ENCODE data around the gene CSNK1G3.
"Not testable (repeated sequence)": the region's sequence is repeated elsewhere in the genome, so short reads cannot be mapped to it uniquely, and the experiment has no call there.

Gene CSNK1G3

GRCh38 chr5:123511648-123512605 lies at the start of gene CSNK1G3:
TSS of gene CSNK1G3 (plus strand) at chr5:123512177. CDS start at chr5:123545664, 33,487 bp downstream.
- DNase-seq: peak; percentile 99

- not testable (repeated sequence) for DNase-seq
Observed at GRCh38 chr5:123466839-123467238, 45.1 kb upstream of the CSNK1G3 start.

GRCh38 chr5:123471385-123471784 lies 40.6 kb upstream of the CSNK1G3 start:
- DNase-seq: no peak

GRCh38 chr5:123472150-123472924 lies 39.6 kb upstream of the CSNK1G3 start:
- no peak for DNase-seq

GRCh38 chr5:123474228-123474627 lies 37.7 kb upstream of the CSNK1G3 start:
- DNase-seq: no peak

GRCh38 chr5:123476731-123477130 lies 35.2 kb upstream of the CSNK1G3 start:
- no peak for DNase-seq

DNA sequence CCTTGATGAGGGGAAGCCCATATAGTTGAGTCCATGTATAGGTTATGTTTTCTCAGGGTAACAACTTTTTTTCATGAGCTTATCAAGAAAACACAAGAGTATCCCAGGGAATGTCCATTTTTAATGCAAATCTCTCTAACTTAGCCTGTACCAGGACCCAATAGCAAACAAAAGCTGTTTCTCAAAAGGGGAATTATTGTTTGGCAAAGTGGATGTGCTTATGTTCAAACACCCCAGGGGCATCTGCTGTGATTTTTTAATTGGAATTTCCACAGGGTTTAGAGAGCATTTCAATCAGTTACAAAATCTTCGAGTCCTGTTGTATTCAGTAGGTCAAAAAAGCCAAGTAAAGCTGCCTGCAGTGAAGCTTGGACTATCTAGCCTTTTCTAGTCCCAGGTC lies 33.4 kb upstream of the CSNK1G3 start:
- DNase-seq: no peak

GRCh38 chr5:123482258-123482657 lies 29.7 kb upstream of the CSNK1G3 start:
- no peak for DNase-seq

DNA sequence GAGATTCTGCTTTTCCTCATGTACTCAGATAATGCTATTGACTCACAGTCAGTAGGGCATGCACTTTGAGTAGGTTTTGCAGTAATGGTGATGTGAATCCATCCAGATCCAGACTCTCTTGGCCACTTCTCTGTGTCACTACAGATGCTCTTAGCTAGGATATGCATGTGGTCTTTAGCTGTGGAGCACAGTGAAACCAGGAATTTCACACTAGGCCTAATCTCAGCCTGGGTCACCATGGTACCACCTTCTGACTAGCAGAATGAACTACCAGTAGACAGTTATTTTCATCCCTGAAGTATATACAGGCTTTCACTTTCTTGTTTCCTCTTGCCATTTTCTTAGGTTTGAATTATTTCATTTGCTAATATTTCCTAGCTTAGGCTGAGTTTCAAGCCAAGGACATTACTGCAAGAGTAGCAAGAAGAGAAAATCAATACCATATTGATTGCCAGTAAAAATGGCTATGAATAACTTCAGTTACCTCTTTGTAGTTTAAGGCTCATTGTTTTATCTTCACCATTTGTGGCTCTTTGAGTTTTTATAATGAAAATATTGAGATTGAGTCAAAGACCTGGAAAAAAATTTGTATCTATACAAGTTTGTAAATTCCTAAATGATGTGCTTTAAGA lies 28.4 kb upstream of the CSNK1G3 start:
- no peak for DNase-seq

- no peak for DNase-seq
Observed at GRCh38 chr5:123485275-123485674, 26.7 kb upstream of the CSNK1G3 start.

DNA sequence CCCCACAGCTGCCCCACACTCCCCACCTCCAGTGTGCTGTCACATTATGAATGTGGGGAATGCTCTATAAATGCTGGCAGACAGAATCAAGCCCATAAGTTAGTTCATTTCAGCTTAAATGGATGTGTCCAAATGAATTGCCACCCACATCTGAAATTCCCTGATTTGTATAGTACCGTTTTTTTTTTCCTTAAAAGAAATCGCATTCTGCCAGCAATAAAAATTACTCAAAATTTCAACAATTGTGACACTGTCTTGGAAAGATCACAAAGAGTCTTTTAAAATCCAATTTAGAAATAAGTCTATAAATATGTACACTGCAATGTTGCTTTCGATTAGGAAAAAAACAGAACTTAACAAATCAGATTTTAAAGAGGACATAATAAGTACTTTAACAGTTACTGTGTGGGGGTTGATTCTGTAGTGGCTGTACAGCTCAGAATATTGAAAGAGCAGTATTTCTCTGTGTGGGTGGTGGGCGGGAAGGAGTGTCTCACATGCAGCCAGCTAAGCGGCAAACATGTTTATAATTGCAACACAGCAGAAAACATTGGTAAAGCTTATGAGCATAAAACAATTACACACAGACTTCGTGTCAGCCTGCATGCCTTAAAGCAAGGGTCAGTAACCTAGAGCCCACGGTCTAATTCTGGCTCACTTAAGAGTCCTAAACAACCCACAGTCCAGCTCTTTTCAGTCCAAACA lies 24.9 kb upstream of the CSNK1G3 start:
- peak; percentile 11 for DNase-seq

- no peak for DNase-seq
Observed at GRCh38 chr5:123490974-123491373, 21.0 kb upstream of the CSNK1G3 start.

GRCh38 chr5:123495211-123495610 lies 16.8 kb upstream of the CSNK1G3 start:
- DNase-seq: not testable (repeated sequence)

- no peak for DNase-seq
Observed at GRCh38 chr5:123496892-123497291, 15.1 kb upstream of the CSNK1G3 start.

DNA sequence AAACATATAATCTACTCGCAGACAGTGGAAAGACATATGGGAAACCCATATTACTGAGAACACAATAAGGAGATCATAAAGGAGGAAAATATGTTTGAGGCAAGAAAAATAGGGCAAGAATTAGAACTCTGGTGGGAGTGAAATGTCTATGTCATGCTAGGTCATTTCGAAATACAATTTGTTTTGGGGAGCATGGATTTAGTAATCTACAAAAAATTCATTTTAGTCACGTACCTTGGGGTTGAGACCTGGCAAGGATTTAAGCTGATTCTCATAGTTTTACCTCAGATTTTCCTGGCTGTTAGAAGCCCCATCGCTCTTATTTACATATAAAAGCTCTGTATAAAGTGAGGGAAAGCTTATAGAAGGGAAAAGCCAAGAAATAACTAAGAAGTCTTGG lies 11.5 kb upstream of the CSNK1G3 start:
- peak; percentile 11 for DNase-seq

- no peak for DNase-seq
Observed at GRCh38 chr5:123502120-123502519, 9.9 kb upstream of the CSNK1G3 start.

- no peak for DNase-seq
Observed at GRCh38 chr5:123503299-123503698, 8.7 kb upstream of the CSNK1G3 start.

- DNase-seq: no peak
Observed at GRCh38 chr5:123505633-123506032, 6.3 kb upstream of the CSNK1G3 start.

DNA sequence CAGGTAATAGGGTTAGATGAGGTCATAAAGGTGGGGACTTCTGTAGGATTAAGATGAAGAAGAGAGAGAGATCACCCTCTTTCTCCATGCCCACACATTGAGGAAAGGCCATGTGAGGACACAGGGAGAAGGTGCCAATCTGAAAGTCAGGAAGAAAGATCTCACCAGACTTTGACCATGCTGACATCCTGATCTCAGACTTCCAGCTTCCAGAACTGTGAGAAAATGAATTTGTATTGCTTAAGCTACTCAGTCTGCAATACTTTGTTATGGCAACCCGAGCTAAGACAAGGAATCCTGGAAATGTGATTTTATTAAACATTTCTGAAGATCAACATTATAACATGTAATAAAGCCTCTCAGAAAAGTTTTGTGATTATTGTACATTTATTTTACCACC lies 3.5 kb upstream of the CSNK1G3 start:
- no peak for DNase-seq

- DNase-seq: peak; percentile 69
Observed at GRCh38 chr5:123511290-123511647, 708 bp upstream of the CSNK1G3 start.

GRCh38 chr5:123512611-123513461 lies 859 bp downstream of the CSNK1G3 start:
- DNase-seq: peak; percentile 27
